Stimulated activated naive CD4-positive, alpha-beta T cell (primary cell): Measurements from ENCODE around the gene NFIB.

Experiments used
- DNase-seq, 6 experiments: peaks; one replicate each; lab custom pipeline; 2025; lab: John Stamatoyannopoulos, UW

The NFIB gene

GRCh38 chr9:14185016-14185415, 128.9 kb downstream of the NFIB start:
- no peak for DNase-seq

DNA sequence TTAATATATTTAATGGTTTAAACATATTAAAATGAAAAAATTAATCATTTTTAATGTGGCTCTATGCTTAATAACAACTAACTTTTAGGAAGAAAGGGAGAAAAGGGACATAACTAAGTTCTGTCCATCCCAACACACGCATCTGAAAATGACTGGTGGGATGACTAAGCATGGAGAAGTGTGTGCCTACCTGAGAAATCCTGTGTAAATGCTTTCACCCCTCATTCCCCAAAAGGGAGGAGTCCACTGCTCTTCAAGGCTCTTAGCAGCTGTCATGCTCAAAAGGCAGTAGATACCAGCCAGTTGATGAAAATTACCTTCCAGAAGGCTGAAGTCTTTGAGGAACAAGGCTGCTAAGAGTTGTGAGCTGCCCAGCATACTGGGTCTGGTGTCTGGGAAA, 130.9 kb downstream of the NFIB start:
- no peak for DNase-seq

DNA sequence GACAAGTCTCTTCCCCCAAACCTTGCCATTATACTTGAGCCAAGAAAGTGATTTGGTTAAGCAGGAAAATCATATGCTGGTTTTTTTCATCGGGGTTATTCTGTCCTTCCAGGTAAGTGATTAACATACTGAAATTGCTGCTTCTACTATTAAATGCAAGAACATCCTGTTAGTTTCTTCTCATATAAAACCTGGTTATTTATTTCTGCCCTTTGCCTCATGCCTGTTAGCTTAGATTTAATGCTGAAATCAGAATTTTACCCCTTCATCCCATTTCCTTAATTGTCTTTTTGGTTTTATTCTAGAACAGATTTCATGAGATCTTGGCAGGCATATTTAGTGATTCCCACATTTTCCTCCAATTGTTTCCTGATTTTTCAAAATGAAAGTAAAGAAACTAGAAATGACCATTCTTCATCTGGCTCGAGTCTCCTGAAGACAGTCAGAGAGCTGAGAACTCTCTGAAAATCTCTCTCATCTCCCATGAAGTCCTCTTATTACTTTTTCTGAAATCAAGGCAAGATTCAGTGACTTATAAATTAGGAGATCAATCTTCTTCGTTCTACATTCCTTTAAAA, 132.9 kb downstream of the NFIB start:
- DNase-seq, result no peak

DNA sequence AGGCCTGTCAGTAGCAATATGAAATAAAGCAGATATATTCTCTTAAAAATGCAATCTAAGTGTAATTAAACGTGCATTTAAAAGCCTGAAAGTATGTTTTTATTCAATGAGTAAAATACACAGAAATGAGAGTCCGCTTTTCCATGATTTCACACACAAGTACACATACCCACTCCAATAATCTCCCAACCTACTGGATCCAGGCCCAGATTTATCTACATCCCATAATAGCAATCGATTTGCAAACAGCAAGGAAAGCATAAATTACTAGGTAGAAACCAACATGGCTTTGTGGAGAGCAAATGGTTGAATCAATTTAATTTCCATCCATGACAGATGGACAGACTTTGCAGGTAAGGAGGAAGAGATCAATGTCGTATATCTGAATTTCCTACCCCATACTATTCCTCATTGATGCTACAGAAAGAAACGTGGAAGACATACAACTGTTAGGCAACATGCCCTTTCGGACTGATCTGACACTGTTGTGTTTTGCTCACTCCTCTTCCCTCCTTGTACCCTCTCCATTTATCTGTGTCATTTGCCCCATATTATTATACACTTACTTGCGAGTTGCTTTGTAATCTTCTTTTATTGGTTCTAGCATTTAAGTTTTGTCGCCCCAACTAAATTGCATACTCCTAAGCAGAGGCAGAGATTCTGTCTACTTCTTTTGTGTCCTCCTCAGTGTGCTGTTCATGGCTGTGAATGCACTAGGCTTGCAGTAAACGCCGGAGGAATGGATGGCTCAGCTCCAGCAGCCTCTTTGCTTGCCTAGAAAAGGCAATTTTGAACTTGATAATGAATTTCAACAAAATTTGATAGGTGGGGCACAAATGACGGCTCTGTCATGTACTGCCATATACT, 133.6 kb downstream of the NFIB start:
- DNase-seq, result no peak

DNA sequence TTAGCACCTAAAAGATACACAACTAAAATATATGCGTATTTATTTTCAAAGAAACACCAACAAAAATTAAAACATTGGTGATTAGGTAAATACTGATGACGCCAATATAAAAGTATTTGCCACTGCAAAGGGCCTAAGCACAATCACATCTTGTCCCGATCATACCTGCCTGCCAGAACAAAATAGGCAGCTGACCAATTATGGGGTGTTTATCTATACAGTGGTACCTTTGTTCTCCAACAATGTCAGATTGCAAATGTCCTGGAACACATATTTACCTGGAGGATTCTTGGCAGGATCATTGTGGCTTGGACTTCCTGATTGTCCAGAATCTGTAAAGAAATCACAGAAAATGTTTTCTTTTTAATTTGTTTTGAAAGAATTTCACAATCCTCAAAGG, 134.5 kb downstream of the NFIB start:
- no peak for DNase-seq

- no peak for DNase-seq
These were observed 138.2 kb downstream of the NFIB start for GRCh38 chr9:14175778-14176177.

DNA sequence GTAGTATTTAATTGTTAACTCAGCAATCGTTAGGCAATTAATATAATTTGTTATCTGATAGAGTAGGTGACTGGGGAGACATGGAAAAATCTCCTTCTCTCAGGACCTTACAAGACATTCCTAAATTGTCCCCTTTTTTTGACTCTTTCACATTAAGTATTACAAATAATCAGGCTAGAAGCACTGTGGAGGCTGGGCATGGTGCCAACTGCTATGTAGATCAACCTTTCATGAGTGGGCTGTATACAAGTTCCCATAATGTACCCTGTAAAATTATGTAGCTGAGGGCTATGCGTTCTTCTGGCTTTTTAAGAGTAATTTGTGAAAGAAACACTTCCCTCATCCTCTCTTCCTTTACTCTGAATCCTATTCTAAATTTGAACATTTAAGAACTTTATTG, 140.2 kb downstream of the NFIB start:
- DNase-seq, result no peak

DNA sequence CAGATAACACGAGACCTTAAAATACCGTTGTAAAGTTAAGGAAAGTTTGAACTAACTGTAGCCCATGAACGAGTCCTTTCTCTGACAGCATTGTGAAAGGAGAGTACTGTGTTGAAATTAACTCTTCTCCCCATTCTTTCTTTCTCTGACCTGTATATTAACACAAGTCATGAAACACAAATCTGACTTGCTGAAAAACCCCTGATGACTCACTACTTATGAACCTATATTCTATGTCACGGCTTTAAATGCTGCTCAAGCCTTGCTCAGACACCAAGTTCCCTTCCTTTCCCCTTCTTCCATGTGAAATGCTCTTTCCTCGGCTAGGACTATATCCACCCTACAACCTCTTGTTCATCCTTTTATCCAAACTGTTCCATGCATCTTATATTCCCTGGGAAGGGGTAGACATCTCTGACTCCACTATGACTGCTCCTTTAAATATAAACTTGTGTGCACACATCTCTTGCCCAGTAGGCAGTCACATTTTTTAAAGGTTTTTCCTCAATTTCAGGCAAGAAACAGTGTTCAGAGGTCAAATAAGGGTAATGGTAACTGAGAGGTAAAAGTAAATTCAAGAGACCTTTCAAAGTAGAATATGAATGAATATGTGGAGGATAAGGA, 142.9 kb downstream of the NFIB start:
- DNase-seq, result no peak

DNA sequence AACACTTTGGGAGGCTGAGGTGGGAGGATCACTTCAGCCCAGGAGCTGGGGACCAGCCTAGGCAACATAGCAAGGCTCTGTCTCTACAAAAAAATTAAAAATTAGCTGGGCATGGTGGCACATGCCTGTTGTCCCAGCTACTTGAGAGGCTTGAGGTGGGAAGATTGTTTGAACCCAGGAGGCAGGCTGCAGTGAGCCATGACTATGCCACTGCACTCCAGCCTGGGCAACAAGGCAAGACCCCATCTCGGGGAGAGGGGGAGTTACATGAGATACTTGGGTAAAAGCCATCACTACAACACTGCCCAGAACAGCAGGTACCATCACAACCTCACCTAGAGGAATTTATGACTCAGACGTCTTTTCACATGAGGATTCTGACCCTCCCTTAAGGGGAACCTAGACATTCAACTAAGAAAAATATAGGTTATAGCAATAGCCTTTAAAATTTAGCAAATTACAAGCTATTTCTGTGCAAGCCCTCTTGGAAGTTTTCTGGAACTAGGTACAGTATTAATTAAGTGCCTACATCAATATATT, 143.5 kb downstream of the NFIB start:
- DNase-seq, result no peak

- DNase-seq, result no peak
These were observed 145.6 kb downstream of the NFIB start for GRCh38 chr9:14168381-14168780.

DNA sequence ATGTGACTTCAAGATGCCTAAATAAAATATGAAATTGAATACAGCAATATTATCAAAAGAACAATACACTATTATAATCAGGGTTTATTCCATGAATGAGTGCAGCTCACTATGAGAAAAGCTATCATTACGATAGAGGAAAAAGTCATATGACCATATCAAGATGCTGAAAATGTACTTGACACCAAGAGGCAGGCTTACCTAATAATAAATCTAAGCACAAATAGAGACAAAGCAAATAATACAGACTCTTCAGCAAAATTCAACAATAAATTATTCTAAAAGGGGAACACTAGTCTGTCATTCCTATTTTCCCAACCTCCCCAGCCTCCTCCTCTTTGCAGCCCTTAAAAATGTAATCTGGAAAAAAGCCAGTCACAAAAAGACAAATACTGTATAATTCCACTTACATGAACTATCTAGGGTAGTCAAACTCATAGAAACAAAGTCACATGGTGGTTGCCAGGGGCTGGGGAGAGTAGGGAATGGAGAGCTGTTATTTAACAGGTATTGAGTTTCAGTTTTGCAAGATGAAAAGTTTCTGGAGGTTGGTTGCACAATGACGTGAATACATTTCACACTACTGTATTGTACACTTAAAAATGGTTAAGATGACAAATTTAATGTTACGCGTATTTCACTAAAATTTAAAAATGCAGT, 148.4 kb downstream of the NFIB start:
- no peak for DNase-seq

DNA sequence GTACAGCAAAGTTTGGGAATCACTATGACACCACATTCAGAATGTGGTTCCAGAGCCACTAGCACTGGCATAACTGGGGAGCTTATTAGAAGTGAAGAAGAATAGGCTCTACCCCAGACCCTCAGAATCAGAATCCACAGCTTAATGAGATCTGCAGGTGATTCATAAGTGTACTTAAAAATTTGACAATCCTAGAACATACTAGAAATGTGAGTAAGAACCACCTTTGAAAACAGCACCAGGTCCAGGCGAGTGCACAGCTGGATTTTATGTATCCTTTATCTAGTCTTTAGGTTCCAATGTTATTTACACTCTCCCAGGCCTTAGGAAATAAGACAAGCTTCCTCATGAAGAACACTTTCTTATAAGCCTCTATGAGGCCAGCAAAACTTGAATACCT, 149.0 kb downstream of the NFIB start:
- DNase-seq, result no peak

GRCh38 chr9:14159440-14160216, 154.3 kb downstream of the NFIB start:
- no peak for DNase-seq

GRCh38 chr9:14158916-14159315, 155.0 kb downstream of the NFIB start:
- DNase-seq, result no peak

GRCh38 chr9:14158136-14158813, 155.7 kb downstream of the NFIB start:
- no peak for DNase-seq

GRCh38 chr9:14157191-14157590, 156.8 kb downstream of the NFIB start:
- DNase-seq, result no peak

- DNase-seq, result no peak
These were observed 157.9 kb downstream of the NFIB start for GRCh38 chr9:14156046-14156445.

DNA sequence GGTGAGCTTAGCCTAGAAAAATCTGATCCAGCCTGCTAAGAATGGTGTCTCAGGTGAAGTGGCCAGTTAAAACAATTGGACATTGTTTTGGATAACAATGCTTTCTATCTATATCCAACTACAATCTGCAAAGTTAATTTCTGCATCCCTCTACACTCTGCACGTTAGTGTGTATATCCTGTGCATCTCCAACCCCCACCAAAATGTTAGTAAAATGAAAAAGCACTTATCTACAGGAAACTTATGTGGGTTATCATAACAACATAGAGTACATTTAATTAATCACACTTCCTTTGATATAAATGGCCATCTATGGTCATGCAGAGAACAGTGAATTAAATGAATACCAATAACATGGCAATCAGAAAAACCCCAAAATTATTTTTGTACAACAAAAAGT, 158.7 kb downstream of the NFIB start:
- DNase-seq, result no peak

GRCh38 chr9:14153310-14153720, 160.6 kb downstream of the NFIB start:
- no peak for DNase-seq

DNA sequence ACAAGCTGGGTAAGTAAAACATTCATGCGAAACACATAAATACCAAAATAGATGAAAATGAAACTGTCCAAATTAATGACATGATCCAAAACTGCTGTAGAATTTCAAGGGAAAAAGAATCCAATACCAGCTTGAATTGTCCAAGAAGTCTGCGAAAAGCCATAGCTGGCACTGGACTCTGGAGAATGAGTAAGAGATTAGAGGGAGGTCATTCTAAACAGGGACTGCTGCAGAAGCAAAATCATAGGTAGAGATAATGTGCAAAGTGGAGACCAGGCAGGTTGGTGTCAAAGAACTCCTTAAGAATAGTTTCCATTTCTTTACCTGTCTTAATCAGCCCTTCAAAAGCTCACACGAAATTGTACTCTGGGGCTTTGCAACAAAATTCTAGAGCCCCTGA, 162.5 kb downstream of the NFIB start:
- DNase-seq, result no peak

GRCh38 chr9:14148501-14149103, 165.3 kb downstream of the NFIB start:
- no peak for DNase-seq
